ENCODE results near the gene MED27. TPM values are rescaled to one million over a fixed set of nuclear protein-coding genes. Genes with fewer than 3 reads are reported as not detected.

MED27 gene
- total RNA-seq, 1 donor from 2014 or later, result 15.7 TPM

DNA sequence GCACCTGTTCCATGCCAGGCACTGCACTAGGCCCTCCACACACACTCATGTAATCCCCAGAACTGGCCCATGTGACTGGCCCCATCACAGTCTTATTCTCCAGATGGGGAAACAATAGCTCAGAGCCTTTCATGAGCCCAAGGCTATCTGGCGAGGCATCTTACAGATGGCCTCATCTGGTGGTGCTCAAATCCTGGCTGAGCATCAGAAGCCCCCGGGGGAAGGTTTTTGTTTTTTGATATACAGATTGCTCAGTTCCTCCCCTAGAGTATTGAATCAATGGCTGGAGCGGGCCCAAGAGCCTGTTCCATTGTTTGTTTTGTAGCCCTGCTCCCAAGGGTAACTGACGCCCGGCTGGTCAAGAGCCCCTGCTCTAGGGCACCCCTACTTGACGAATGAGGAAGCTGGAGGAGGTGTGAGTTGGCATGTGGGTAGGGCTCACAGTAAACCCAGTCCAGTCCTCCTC, 194.5 kb downstream of the MED27 start:
- Histone ChIP-seq H3K36me3 (peaks cover 8% of the 10 kb centered on the region), H3K27me3 (ENCODE audit: low read depth) (no peaks in the 10 kb centered on the region), H3K9me3 (no peaks in the 10 kb centered on the region), H3K27ac (no peak overlapping the region), H3K4me3 (no peak overlapping the region), H3K4me1 (peaks cover 6% of the 10 kb centered on the region)
- ATAC-seq, result peak; percentile 90 to 91
- DNase-seq, result peak; percentile 79
- TF ChIP-seq, protein P1, sequence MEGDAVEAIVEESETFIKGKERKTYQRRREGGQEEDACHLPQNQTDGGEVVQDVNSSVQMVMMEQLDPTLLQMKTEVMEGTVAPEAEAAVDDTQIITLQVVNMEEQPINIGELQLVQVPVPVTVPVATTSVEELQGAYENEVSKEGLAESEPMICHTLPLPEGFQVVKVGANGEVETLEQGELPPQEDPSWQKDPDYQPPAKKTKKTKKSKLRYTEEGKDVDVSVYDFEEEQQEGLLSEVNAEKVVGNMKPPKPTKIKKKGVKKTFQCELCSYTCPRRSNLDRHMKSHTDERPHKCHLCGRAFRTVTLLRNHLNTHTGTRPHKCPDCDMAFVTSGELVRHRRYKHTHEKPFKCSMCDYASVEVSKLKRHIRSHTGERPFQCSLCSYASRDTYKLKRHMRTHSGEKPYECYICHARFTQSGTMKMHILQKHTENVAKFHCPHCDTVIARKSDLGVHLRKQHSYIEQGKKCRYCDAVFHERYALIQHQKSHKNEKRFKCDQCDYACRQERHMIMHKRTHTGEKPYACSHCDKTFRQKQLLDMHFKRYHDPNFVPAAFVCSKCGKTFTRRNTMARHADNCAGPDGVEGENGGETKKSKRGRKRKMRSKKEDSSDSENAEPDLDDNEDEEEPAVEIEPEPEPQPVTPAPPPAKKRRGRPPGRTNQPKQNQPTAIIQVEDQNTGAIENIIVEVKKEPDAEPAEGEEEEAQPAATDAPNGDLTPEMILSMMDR (IDR thresholded peaks at IDR 0.05), result no peak
- intact Hi-C loops (cut with DNase I), result no loop called here

DNA sequence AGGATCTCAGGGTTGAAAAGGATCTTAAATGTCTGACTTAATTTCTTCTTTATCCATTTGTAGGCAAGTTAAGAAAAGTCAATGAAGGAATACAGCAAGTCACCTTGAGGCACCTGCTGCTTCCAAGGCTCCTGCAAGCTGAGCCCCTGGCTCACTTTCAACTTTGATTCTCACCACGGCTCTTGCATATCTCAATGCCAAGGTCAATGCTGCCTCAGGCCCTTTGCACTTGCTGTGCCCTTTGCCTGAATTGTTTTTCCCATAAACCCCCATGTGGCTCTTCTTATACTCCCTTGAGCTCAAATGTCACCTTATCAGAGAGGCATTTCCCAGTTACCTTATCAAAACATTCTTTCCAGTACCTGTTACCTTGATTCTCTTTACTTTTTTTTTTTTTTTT, 195.4 kb downstream of the MED27 start:
- Histone ChIP-seq H3K4me1 (peaks cover 6% of the 10 kb centered on the region), H3K9me3 (no peaks in the 10 kb centered on the region), H3K27me3 (ENCODE audit: low read depth) (no peaks in the 10 kb centered on the region), H3K27ac (no peak overlapping the region), H3K4me3 (no peak overlapping the region), H3K36me3 (peaks cover 8% of the 10 kb centered on the region)
- DNase-seq (no peak), ATAC-seq (no peak)
- intact Hi-C loops (cut with DNase I), result no loop called here
- TF ChIP-seq, protein P1 (IDR thresholded peaks at IDR 0.05), result no peak

DNA sequence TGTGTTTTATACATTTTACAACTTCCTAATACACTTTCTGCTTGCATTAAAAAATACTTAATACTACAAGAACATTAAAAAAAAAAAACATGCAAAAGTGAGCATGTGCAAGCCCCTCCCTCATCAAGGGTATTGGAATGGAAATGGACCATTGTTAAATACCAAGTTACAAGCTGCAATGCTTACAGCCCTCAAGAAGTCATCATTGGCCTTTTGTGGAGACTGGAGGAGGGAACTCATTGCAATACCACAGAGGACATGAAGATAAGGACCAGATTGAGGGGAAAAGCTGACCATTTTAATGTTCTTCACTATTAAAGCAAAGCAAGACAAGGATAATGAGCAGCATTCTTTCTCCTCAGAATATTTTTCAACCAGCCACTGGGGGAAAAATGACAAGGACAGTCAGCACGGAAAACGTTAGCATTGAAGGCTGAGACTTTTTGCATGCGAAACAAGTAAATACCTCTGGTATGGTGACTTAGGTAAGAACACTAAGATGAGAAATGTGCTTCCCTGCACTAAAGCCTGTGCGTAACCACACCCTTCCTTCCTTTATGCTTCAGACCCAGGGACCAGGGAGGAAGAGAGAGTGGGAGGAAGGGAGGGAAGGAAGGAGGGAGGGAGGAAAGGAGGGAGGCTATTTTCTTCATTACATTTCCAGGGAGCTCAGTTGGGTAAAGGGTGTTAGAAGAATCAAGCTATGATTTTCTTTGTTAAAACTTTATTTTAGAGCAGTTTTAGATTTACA, 198.7 kb downstream of the MED27 start:
- DNase-seq, result no peak
- Histone ChIP-seq H3K36me3 (peaks cover 8% of the 10 kb centered on the region), H3K4me1 (no peaks in the 10 kb centered on the region), H3K4me3 (no peak overlapping the region), H3K27me3 (ENCODE audit: low read depth) (no peaks in the 10 kb centered on the region), H3K9me3 (no peaks in the 10 kb centered on the region), H3K27ac (no peak overlapping the region)
- TF ChIP-seq, protein P1 (IDR thresholded peaks at IDR 0.05), result no peak
- no peak for ATAC-seq
- intact Hi-C loops (cut with DNase I), result no loop called here

DNA sequence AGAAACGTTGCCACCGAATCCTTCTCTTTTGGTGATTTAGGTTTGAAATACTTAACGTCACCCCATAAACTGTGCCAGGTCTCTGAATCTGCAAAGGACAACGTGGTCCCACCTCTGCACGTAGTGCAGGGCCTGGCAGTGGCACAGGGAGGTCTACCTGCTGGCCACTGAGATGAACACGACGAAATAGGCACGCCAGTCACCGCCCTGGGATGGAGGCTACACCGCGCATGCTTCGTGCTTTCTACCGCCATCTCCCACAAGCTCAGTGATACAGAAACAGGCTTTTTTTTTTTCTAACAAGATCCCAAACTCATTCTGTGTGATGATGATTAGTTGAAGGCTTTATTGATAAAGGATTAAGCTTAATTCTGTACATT, 199.8 kb downstream of the MED27 start:
- no peak for ATAC-seq
- TF ChIP-seq, protein P1 (IDR thresholded peaks at IDR 0.05), result no peak
- Histone ChIP-seq H3K27me3 (ENCODE audit: low read depth) (no peaks in the 10 kb centered on the region), H3K9me3 (no peaks in the 10 kb centered on the region), H3K4me1 (no peaks in the 10 kb centered on the region), H3K36me3 (peaks cover 8% of the 10 kb centered on the region), H3K4me3 (no peak overlapping the region), H3K27ac (no peak overlapping the region)
- intact Hi-C loops (cut with DNase I), result no loop called here
- no peak for DNase-seq

DNA sequence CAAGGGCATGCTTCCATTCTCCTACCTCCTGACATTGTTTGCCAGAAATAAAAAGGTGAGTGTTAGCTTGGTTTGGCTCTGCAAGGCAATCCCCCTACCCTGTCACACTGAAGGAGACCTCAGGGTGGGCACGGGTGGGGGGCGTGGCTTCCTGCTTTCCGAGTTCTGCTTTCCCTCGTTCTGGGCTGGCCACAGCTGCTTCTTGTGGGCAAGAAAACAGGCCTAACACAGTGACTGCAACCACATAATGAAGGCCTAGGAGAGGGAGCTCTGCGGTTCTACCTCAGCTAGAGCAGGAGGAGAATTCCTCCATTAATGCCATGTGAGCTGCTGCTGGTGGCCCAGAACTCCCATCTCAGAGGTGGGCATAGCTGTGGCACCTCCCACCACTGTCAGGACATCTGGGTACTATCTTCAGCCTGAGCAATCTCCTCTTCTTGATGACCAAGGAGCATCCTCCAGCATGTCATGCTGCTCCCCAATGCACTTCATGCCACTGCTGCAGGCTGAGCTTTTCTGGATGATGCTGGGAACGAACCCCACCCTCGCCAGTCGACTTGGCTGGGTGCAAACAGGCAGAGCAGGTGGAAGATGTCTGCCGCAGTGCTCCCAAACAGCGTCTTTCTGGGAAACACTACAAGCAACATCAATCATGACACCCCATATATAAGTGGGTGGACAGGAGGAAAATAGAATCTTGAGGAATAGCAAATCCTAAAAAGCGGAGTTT, 200.3 kb downstream of the MED27 start:
- TF ChIP-seq, protein P1 (IDR thresholded peaks at IDR 0.05), result no peak
- Histone ChIP-seq H3K36me3 (peaks cover 8% of the 10 kb centered on the region), H3K27ac (no peak overlapping the region), H3K27me3 (ENCODE audit: low read depth) (no peaks in the 10 kb centered on the region), H3K4me1 (no peaks in the 10 kb centered on the region), H3K9me3 (no peaks in the 10 kb centered on the region), H3K4me3 (no peak overlapping the region)
- intact Hi-C loops (cut with DNase I), result no loop called here
- DNase-seq (no peak), ATAC-seq (no peak)
